HEK293 (cell line): ENCODE results near the gene GFOD1.

Experiments used
- CTCF ChIA-PET: fragments of 350-600 bp; formaldehyde crosslinking; extraction: SDS; loops from one replicate; lab custom pipeline; 2021; ENCODE audit warnings: antibody characterized with exemption; lab: Yijun Ruan, JAX
- POLR2A ChIA-PET: fragments of 300-600 bp; formaldehyde crosslinking; extraction: SDS; loops from one replicate; lab custom pipeline; 2020; ENCODE audit warnings: antibody characterized with exemption, inconsistent platforms; lab: Yijun Ruan, JAX
- H3K27ac ChIP-seq: fragments of 200-500 bp; sonication (Bioruptor generic); 2 replicates; pipeline ENCODE4 v1.5.1; 2014; ENCODE audit warnings: low read depth, low read length, control low read depth, inconsistent platforms; ENCODE audit errors: extremely low read depth
- H3K36me3 ChIP-seq, 2 experiments: fragments of 200-500 bp in 1 of 2; sonication (Bioruptor generic) in 1 of 2; 1 replicate in 1 of 2; 2 replicates in 1 of 2; pipeline ENCODE4 v1.5.1; 2014 to 2017; ENCODE audit warnings: inconsistent platforms in 2 of 2, low read length in 2 of 2; ENCODE audit not compliant: control insufficient read depth in 2 of 2, insufficient read depth in 1 of 2
- H3K4me1 ChIP-seq: fragments of 200-500 bp; sonication (Bioruptor generic); 2 replicates; pipeline ENCODE4 v1.5.1; 2014; ENCODE audit warnings: mild to moderate bottlenecking, low read length, inconsistent platforms; ENCODE audit not compliant: control insufficient read depth, insufficient read depth
- H3K4me3 ChIP-seq: 2 replicates; pipeline ENCODE4 v1.5.1; 2011; ENCODE audit warnings: low read depth, mild to moderate bottlenecking, control low read depth, low read length, moderate library complexity
- H3K9me3 ChIP-seq: fragments of 200-500 bp; sonication (Bioruptor generic); 2 replicates; pipeline ENCODE4 v1.5.1; 2014; ENCODE audit warnings: low read depth, low read length, inconsistent platforms; ENCODE audit not compliant: control insufficient read depth, insufficient read depth
- KLF16 ChIP-seq: fragments of 450-650 bp; formaldehyde crosslinking; IDR thresholded peaks from 2 replicates; pipeline ENCODE4 v1.5.1; 2017; ENCODE audit warnings: missing biosample characterization, missing genetic modification characterization
- KLF8 ChIP-seq: fragments of 450-650 bp; formaldehyde crosslinking; IDR thresholded peaks from 2 replicates; pipeline ENCODE4 v1.5.1; 2016; ENCODE audit warnings: missing biosample characterization, missing genetic modification characterization
- KLF9 ChIP-seq: fragments of 450-650 bp; formaldehyde crosslinking; IDR thresholded peaks from 2 replicates; pipeline ENCODE4 v1.5.1; 2016; ENCODE audit warnings: missing biosample characterization, missing genetic modification characterization, low read depth
- SP3 ChIP-seq: fragments of 450-650 bp; formaldehyde crosslinking; IDR thresholded peaks from 2 replicates; pipeline ENCODE4 v1.5.1; 2016; ENCODE audit warnings: missing biosample characterization, missing genetic modification characterization
- YY2 ChIP-seq: fragments of 450-650 bp; formaldehyde crosslinking; IDR thresholded peaks from 2 replicates; pipeline ENCODE4 v1.5.1; 2016; ENCODE audit warnings: missing biosample characterization, missing genetic modification characterization
- ZBTB8A ChIP-seq: fragments of 450-650 bp; formaldehyde crosslinking; IDR thresholded peaks from 2 replicates; pipeline ENCODE4 v1.5.1; 2016; ENCODE audit warnings: missing biosample characterization, missing genetic modification characterization
- ZFP37 ChIP-seq: fragments of 450-650 bp; formaldehyde crosslinking; IDR thresholded peaks from 2 replicates; pipeline ENCODE4 v1.5.1; 2016; ENCODE audit warnings: missing biosample characterization, missing genetic modification characterization
- ZFP41 ChIP-seq: fragments of 450-650 bp; formaldehyde crosslinking; IDR thresholded peaks from 2 replicates; pipeline ENCODE4 v1.5.1; 2016; ENCODE audit warnings: missing biosample characterization, missing genetic modification characterization, borderline replicate concordance
- ZIC2 ChIP-seq: fragments of 450-650 bp; formaldehyde crosslinking; IDR thresholded peaks from 2 replicates; pipeline ENCODE4 v1.5.1; 2016; ENCODE audit warnings: missing biosample characterization, missing genetic modification characterization
- ZNF121 ChIP-seq: fragments of 450-650 bp; formaldehyde crosslinking; IDR thresholded peaks from 2 replicates; pipeline ENCODE4 v1.5.1; 2016; ENCODE audit warnings: missing biosample characterization, missing genetic modification characterization
- ZNF221 ChIP-seq: fragments of 450-650 bp; formaldehyde crosslinking; IDR thresholded peaks from 2 replicates; pipeline ENCODE4 v1.5.1; 2017; ENCODE audit warnings: missing biosample characterization, missing genetic modification characterization, borderline replicate concordance
- ZNF394 ChIP-seq: fragments of 450-650 bp; formaldehyde crosslinking; IDR thresholded peaks from 2 replicates; pipeline ENCODE4 v1.5.1; 2016; ENCODE audit warnings: missing biosample characterization, missing genetic modification characterization, mild to moderate bottlenecking, moderate library complexity, borderline replicate concordance
- TF ChIP-seq, protein P1 (sequence below): fragments of 450-650 bp; formaldehyde crosslinking; IDR thresholded peaks from 2 replicates; pipeline ENCODE4 v1.5.1; 2016; ENCODE audit warnings: missing biosample characterization, missing genetic modification characterization
- TF ChIP-seq, protein P2 (sequence below): fragments of 450-650 bp; formaldehyde crosslinking; IDR thresholded peaks from 2 replicates; pipeline ENCODE4 v1.5.0; 2017; ENCODE audit warnings: missing biosample characterization, missing genetic modification characterization, borderline replicate concordance
- TF ChIP-seq, protein P3 (sequence below): fragments of 450-650 bp; formaldehyde crosslinking; IDR thresholded peaks from 2 replicates; pipeline ENCODE4 v1.5.1; 2016; ENCODE audit warnings: missing biosample characterization, missing genetic modification characterization
- TF ChIP-seq, protein P4 (sequence below): fragments of 450-650 bp; formaldehyde crosslinking; IDR thresholded peaks from 2 replicates; pipeline ENCODE4 v1.5.1; 2016; ENCODE audit warnings: missing biosample characterization, missing genetic modification characterization
- TF ChIP-seq, protein P5 (sequence below): fragments of 450-650 bp; formaldehyde crosslinking; IDR thresholded peaks from 2 replicates; pipeline ENCODE4 v1.5.1; 2016; ENCODE audit warnings: missing biosample characterization, missing genetic modification characterization, borderline replicate concordance
- TF ChIP-seq, protein P6 (sequence below): fragments of 450-650 bp; formaldehyde crosslinking; optimal IDR thresholded peaks from 2 replicates; pipeline ENCODE3; 2016; ENCODE audit warnings: missing biosample characterization, mild to moderate bottlenecking, missing genetic modification characterization

GFOD1 gene

DNA sequence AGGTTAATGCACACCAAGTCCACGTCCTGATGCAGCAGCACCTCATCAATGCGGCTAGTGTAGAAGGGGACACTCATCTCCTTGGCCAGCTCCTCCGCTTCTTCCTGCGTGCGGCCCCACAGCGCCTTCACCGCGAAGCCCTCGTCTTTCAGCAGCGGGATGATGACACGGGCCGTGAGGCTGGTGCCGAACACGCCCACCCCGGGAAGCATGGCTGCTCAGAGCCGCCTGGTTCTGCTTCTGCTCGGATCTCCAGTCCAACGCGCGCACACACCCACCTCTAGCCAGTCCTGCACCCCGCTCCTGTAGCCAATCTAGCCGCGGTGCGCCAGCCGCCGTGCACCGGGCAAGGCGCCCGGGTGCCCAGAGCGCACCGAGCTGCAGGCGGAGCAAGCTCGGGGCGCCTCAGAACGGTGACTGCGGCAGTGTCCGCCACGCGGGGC lies 700 bp downstream of the GFOD1 start:
- POLR2A ChIA-PET, result interaction anchor here (0.6 to 3.5 kb wide), 9 partner anchors 10 to 1411 kb away, joined by 3 to 16 read pairs (median 5); partner anchors contain the start of genes NOL7, SIRT5 and TBC1D7
- H3K9me3 ChIP-seq, result no peaks in the 10 kb centered on the region
- CTCF ChIA-PET, result interaction anchor here (0.6 to 2.1 kb wide), 8 partner anchors 18 to 130 kb away, joined by 3 to 12 read pairs (median 3); partner anchors contain the start of gene SIRT5
- peaks cover 9% of the 10 kb centered on the region for H3K4me1 ChIP-seq
- H3K4me3 ChIP-seq, result peak overlapping the region; percentile 65
- peak overlapping the region; percentile 95 for H3K27ac ChIP-seq
- H3K36me3 ChIP-seq, result no peaks in the 10 kb centered on the region
- TF ChIP-seq, protein P1, sequence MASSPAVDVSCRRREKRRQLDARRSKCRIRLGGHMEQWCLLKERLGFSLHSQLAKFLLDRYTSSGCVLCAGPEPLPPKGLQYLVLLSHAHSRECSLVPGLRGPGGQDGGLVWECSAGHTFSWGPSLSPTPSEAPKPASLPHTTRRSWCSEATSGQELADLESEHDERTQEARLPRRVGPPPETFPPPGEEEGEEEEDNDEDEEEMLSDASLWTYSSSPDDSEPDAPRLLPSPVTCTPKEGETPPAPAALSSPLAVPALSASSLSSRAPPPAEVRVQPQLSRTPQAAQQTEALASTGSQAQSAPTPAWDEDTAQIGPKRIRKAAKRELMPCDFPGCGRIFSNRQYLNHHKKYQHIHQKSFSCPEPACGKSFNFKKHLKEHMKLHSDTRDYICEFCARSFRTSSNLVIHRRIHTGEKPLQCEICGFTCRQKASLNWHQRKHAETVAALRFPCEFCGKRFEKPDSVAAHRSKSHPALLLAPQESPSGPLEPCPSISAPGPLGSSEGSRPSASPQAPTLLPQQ (tag by site-specific recombination), result peak; percentile 69; the same call in 1 of the 2 replicates
- TF ChIP-seq, protein P2, sequence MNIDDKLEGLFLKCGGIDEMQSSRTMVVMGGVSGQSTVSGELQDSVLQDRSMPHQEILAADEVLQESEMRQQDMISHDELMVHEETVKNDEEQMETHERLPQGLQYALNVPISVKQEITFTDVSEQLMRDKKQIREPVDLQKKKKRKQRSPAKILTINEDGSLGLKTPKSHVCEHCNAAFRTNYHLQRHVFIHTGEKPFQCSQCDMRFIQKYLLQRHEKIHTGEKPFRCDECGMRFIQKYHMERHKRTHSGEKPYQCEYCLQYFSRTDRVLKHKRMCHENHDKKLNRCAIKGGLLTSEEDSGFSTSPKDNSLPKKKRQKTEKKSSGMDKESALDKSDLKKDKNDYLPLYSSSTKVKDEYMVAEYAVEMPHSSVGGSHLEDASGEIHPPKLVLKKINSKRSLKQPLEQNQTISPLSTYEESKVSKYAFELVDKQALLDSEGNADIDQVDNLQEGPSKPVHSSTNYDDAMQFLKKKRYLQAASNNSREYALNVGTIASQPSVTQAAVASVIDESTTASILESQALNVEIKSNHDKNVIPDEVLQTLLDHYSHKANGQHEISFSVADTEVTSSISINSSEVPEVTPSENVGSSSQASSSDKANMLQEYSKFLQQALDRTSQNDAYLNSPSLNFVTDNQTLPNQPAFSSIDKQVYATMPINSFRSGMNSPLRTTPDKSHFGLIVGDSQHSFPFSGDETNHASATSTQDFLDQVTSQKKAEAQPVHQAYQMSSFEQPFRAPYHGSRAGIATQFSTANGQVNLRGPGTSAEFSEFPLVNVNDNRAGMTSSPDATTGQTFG (tag by site-specific recombination), result no peak
- peak; percentile 97 for TF ChIP-seq KLF9 (tag by site-specific recombination)
- 0 out of 2 replicates have a peak, but pooled peaks have one; percentile 12 for TF ChIP-seq ZNF121 (tag by site-specific recombination)
- no peak for TF ChIP-seq SP3 (tag by site-specific recombination)
- peak; percentile 75 for TF ChIP-seq YY2 (tag by site-specific recombination)
- peak; percentile 67; the same call in 1 of the 2 replicates for TF ChIP-seq KLF16 (tag by site-specific recombination)
- peak; percentile 38; the same call in 1 of the 2 replicates for TF ChIP-seq ZBTB8A (tag by site-specific recombination)
- TF ChIP-seq, protein P3, sequence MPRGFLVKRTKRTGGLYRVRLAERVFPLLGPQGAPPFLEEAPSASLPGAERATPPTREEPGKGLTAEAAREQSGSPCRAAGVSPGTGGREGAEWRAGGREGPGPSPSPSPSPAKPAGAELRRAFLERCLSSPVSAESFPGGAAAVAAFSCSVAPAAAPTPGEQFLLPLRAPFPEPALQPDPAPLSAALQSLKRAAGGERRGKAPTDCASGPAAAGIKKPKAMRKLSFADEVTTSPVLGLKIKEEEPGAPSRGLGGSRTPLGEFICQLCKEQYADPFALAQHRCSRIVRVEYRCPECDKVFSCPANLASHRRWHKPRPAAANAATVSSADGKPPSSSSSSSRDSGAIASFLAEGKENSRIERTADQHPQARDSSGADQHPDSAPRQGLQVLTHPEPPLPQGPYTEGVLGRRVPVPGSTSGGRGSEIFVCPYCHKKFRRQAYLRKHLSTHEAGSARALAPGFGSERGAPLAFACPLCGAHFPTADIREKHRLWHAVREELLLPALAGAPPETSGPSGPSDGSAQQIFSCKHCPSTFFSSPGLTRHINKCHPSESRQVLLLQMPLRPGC (tag by site-specific recombination), result 0 out of 2 replicates have a peak, but pooled peaks have one; percentile 17
- no peak for TF ChIP-seq ZFP41 (tag by site-specific recombination)
- TF ChIP-seq, protein P4, sequence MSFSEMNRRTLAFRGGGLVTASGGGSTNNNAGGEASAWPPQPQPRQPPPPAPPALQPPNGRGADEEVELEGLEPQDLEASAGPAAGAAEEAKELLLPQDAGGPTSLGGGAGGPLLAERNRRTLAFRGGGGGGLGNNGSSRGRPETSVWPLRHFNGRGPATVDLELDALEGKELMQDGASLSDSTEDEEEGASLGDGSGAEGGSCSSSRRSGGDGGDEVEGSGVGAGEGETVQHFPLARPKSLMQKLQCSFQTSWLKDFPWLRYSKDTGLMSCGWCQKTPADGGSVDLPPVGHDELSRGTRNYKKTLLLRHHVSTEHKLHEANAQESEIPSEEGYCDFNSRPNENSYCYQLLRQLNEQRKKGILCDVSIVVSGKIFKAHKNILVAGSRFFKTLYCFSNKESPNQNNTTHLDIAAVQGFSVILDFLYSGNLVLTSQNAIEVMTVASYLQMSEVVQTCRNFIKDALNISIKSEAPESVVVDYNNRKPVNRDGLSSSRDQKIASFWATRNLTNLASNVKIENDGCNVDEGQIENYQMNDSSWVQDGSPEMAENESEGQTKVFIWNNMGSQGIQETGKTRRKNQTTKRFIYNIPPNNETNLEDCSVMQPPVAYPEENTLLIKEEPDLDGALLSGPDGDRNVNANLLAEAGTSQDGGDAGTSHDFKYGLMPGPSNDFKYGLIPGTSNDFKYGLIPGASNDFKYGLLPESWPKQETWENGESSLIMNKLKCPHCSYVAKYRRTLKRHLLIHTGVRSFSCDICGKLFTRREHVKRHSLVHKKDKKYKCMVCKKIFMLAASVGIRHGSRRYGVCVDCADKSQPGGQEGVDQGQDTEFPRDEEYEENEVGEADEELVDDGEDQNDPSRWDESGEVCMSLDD (tag by site-specific recombination), result 0 out of 2 replicates have a peak, but pooled peaks have one; percentile 41
- peak; percentile 5; the same call in 1 of the 2 replicates for TF ChIP-seq ZIC2
- TF ChIP-seq, protein P5, sequence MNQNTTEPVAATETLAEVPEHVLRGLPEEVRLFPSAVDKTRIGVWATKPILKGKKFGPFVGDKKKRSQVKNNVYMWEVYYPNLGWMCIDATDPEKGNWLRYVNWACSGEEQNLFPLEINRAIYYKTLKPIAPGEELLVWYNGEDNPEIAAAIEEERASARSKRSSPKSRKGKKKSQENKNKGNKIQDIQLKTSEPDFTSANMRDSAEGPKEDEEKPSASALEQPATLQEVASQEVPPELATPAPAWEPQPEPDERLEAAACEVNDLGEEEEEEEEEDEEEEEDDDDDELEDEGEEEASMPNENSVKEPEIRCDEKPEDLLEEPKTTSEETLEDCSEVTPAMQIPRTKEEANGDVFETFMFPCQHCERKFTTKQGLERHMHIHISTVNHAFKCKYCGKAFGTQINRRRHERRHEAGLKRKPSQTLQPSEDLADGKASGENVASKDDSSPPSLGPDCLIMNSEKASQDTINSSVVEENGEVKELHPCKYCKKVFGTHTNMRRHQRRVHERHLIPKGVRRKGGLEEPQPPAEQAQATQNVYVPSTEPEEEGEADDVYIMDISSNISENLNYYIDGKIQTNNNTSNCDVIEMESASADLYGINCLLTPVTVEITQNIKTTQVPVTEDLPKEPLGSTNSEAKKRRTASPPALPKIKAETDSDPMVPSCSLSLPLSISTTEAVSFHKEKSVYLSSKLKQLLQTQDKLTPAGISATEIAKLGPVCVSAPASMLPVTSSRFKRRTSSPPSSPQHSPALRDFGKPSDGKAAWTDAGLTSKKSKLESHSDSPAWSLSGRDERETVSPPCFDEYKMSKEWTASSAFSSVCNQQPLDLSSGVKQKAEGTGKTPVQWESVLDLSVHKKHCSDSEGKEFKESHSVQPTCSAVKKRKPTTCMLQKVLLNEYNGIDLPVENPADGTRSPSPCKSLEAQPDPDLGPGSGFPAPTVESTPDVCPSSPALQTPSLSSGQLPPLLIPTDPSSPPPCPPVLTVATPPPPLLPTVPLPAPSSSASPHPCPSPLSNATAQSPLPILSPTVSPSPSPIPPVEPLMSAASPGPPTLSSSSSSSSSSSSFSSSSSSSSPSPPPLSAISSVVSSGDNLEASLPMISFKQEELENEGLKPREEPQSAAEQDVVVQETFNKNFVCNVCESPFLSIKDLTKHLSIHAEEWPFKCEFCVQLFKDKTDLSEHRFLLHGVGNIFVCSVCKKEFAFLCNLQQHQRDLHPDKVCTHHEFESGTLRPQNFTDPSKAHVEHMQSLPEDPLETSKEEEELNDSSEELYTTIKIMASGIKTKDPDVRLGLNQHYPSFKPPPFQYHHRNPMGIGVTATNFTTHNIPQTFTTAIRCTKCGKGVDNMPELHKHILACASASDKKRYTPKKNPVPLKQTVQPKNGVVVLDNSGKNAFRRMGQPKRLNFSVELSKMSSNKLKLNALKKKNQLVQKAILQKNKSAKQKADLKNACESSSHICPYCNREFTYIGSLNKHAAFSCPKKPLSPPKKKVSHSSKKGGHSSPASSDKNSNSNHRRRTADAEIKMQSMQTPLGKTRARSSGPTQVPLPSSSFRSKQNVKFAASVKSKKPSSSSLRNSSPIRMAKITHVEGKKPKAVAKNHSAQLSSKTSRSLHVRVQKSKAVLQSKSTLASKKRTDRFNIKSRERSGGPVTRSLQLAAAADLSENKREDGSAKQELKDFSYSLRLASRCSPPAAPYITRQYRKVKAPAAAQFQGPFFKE (tag by site-specific recombination), result no peak
- TF ChIP-seq ZNF221, result no peak
- TF ChIP-seq KLF8, result peak; percentile 24; the same call in 1 of the 2 replicates
- peak; percentile 47; the same call in 1 of the 2 replicates for TF ChIP-seq ZNF394 (tag by site-specific recombination)
- 0 out of 2 replicates have a peak, but pooled peaks have one; percentile 27 for TF ChIP-seq ZFP37 (tag by site-specific recombination)
- TF ChIP-seq, protein P6, sequence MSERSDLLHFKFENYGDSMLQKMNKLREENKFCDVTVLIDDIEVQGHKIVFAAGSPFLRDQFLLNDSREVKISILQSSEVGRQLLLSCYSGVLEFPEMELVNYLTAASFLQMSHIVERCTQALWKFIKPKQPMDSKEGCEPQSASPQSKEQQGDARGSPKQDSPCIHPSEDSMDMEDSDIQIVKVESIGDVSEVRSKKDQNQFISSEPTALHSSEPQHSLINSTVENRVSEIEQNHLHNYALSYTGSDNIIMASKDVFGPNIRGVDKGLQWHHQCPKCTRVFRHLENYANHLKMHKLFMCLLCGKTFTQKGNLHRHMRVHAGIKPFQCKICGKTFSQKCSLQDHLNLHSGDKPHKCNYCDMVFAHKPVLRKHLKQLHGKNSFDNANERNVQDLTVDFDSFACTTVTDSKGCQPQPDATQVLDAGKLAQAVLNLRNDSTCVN (tag by site-specific recombination), result peak; percentile 83
